Stimulated activated CD8-positive, alpha-beta memory T cell treated with anti-CD3 and anti-CD28 coated beads, Interleukin-4, amount 100 ng/mL, for 1 hour (primary cell): ENCODE measurements around the gene GTSE1.

Experiments used
- DNase-seq, 2 donors: peaks; one replicate each; pipeline ENCODE4 v3.0.0-alpha.2; 2020; ENCODE audit warnings: low read depth in 2 of 2, low spot score in 1 of 2

GTSE1 gene

GRCh38 chr22:46274381-46274780 is 22.3 kb upstream of the GTSE1 start:
- DNase-seq, result no peak

GRCh38 chr22:46275455-46276122 is 21.1 kb upstream of the GTSE1 start:
- no peak for DNase-seq

- DNase-seq, result no peak
These were observed 20.1 kb upstream of the GTSE1 start for GRCh38 chr22:46276563-46276962.

DNA sequence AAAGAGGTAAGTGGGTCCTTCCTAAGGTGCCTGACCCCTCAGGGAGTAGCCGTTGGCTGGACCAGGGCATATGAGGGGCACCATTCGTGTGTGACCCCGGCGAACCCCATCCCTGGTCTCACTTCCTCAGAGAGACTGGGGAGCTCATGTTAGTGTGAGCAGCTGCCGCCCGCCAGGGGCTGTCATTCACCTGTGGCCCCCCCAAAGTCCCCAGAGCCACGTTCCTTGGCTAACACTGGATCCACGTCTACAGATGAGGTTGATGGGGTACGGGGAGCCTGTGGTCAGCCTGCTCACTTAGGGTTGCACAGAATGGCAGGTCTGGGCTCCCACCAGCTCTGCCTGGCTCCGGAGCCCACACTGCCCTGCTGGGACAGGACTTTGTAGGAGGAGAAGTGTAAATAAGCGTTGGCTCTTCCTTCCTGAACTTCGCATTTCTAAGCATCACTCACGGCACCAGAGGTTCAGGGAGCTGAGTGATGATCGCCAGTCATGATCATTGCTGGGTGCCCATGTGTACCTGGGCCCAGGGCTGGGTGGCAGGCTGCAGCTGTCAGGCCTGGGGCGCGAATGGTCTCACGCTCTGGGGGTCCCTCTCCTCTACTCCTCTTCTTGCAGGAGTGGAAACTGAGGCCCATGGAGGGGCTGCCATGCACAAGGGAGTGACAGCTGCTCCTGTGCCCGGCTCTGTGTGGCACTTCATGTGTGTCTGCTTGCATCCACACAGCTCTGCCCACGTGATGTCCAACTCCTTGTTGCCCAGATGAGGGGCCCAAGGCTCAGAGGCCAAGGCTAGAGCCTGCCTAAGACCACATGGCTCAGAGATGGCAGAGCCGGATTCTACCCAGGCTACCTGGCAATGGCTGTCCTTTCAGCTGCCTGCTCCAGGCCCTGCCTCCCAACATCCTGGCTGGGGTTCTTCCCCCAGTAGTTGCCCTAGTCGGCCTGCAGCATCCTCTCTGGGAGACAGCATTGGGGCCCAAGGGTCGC is 17.7 kb upstream of the GTSE1 start:
- DNase-seq, result no peak

DNA sequence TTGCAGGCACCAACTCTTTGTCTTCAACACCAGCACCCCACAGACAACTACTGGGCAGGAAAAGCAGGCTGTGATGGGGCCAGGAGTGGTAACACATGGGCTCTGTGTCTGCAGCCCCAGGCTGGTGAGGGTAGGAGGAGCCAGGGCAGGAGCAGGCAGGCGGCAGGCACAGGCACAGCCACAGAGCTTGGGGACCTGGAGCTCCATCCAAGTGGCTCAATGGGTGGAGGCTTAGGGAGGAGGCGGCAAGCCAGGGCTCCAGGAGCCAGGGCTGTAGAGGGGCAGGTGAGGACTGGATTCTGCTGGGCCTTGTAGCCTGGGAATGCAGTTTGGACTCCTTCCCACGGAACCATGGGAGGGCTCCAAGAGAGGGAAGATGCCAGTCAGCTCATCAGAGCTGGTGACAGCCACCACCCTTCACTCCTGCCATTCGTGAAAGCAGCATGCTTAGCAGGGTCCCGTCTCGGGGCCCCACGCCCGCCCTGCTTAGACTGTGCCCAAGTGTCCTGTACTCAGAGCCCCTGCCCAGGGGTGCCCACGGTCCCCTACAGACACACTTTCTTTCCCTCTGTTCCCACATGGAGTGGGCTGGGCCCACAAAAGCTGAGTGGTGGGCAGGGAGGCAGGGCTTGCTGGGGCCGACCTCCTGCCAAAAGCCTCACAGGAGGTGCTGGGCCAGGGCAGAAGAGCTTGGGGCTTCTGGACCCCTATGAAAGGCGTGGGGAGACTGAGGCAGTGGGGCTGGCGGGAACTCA is 16.4 kb upstream of the GTSE1 start:
- no peak for DNase-seq

DNA sequence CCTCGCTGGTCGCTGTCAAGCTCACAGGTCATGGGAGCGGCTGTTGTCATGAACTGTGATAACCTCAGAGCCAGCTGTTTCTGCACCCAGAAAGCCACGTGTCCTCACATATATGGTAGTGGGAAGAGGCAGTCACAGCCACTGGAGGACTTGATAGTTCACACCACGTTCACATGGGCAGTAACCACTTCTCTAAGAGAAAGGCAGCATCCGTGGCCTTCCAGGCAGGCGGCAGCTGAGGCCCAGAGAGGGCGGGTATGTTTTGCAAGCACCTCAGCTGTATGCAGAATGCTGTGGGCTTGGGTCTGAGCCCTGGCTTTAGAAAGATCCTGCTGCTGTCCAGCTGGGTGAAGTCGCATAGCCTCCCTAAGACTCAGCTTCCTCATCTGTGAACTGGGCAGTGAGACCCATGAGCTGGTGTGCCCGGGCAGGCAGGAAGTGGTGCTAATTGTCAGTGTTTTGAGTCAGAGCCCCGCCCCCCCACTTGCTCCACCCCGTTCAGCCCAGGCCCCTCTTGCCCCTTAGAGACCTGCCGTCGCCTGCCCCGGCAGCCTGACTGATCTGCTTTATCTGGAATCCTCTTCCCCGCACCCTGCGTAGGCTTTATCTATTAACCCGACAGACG is 15.6 kb upstream of the GTSE1 start:
- DNase-seq, result no peak

DNA sequence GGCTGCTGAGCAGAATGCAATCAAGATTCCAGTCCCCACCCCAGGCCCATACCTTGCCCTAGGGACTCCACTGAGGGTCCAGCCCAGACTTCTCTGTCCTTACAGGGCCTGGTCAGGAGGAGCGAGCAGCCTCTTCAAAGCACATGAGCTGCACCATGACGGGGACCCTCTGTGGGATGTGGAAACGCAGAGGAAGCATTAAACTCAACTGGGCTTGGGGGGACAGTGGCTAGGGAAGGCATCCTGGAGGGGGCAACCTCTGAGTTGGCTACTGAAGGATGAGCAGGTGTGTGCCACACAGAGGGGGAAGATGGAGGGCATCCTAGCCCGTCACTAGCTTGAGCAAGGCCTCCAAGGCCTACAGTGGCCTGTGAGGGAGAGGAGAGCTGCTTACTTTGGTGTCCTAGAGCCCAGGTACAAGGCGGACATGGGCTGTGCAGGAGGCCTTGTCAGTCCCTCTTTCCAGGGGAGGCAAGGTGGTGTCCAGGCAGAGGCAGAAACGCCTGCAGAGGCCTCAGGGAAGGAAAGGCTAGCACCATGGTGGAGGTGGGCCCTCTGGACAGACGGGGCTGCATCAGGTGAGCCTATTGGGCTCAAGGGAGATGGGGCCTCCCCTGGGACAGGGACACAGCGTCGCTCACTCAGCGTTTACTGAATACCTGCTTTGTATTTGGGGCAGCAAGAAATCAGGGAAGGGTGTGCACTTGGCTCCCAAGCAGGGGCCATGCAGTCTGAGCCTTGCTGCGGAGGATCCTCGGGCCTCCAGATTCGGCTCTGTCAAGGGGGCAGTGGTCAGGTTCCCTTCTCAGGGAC is 14.6 kb upstream of the GTSE1 start:
- no peak for DNase-seq

- no peak for DNase-seq
These were observed 10.7 kb upstream of the GTSE1 start for GRCh38 chr22:46286006-46286405.

GRCh38 chr22:46286941-46287872 is 9.5 kb upstream of the GTSE1 start:
- no peak for DNase-seq

- DNase-seq, result no peak
These were observed 8.6 kb upstream of the GTSE1 start for GRCh38 chr22:46287873-46288751.

GRCh38 chr22:46288846-46289243 is 7.8 kb upstream of the GTSE1 start:
- no peak for DNase-seq

DNA sequence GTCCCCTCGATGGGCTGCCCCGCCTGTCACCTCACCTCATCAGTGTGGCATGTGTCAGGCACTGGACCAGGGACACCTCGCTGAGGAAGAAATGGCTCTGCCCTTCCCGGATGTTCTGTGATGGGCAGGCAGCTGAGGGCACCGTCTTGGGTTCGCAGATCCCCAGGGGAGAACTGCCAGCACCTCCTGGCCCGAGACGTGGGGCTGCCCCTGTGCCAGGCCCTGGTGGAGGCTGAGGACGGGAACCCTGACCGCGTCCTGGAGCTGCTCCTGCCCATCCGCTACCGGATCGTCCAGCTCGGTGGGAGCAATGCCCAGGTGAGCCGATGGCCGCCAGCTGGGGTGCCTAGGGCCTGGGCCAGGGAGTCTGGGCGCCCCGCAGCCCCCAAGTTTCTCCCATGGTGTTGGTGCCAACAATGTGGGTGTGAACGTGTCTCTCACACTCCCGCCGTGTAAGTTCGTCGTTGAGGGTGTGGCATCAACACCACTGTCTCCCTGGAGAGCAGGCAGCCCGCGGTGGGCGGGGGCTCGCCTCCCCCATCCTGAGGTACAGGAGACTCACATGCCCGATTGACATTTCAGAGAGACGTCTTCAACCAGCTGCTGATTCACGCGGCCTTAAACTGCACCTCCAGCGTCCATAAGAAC is 7.3 kb upstream of the GTSE1 start:
- no peak for DNase-seq

- DNase-seq, result no peak
These were observed 6.4 kb upstream of the GTSE1 start for GRCh38 chr22:46290121-46290842.

- no peak for DNase-seq
These were observed 5.6 kb upstream of the GTSE1 start for GRCh38 chr22:46290843-46291785.

GRCh38 chr22:46292173-46292572 is 4.5 kb upstream of the GTSE1 start:
- no peak for DNase-seq

DNA sequence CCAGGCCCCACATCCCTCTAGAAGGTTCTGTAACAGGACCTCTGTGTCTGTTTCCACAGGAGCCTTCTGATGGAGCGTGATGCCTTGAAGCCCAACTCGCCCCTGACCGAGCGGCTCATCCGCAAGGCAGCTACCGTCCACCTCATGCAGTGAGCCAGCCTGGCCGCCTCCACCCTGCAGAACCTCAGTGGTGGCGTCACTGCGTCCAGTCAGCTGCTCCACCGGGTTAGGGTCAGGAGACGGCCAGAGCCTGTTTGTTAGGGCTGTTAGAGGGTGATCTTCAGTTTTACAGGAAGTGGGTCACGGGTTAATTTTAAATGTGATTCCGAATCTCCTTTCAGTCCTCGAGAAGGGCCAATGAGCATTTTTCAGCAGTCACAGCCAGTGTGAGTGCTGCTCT is 3.9 kb upstream of the GTSE1 start:
- DNase-seq, result no peak
